A549 (cell line): Measurements from ENCODE around the gene MRPL16. TPM values are rescaled to one million over a fixed set of nuclear protein-coding genes. Genes with fewer than 3 reads are reported as not detected.

Experiments
- ATAC-seq, 2 experiments: fragments of 200-7000 bp in 1 of 2; fragments of >200 bp in 1 of 2; cut with Nextera tagmentation in 1 of 2; cut with Tn5 transposase in 1 of 2; 3 replicates each; pipeline versions ENCODE4 v1.8.0 to v1.9.1; 2018 to 2020; ENCODE audit warnings: mild to moderate bottlenecking in 1 of 2, moderate library complexity in 1 of 2
- CTCF ChIA-PET: fragments of 300-600 bp; sonication (Branson Sonifier 250); formaldehyde crosslinking; extraction: SDS; loops from one replicate; lab custom pipeline; 2021; ENCODE audit warnings: antibody characterized with exemption, inconsistent platforms; lab: Yijun Ruan, JAX
- POLR2A ChIA-PET: fragments of 350-600 bp; formaldehyde crosslinking; extraction: SDS; loops from one replicate; lab custom pipeline; 2021; ENCODE audit warnings: antibody characterized with exemption, inconsistent platforms; lab: Yijun Ruan, JAX
- DNase-seq, 2 experiments: peaks; one replicate each; pipeline versions ENCODE4 v3.0.0 to v3.0.0-alpha.2; 2011 to 2016; ENCODE audit warnings: low read depth in 1 of 2, low spot score in 1 of 2
- FAIRE-seq: peaks from 2 replicates; lab custom pipeline; 2011; peaks lifted over from hg19 to GRCh38; lab: Jason Lieb, UNC
- H3K27ac ChIP-seq, 2 experiments: fragments of >200 bp; sonication (Bioruptor Twin); formaldehyde crosslinking; 3 replicates each; pipeline ENCODE4 v1.5.1; 2016 to 2017
- H3K4me1 ChIP-seq: fragments of >200 bp; sonication (Bioruptor Twin); formaldehyde crosslinking; 3 replicates; pipeline ENCODE4 v1.6.1; 2016
- H3K4me2 ChIP-seq: fragments of >200 bp; sonication (Bioruptor Twin); formaldehyde crosslinking; 3 replicates; pipeline ENCODE4 v1.6.1; 2016
- H3K4me3 ChIP-seq: fragments of >200 bp; sonication (Bioruptor Twin); formaldehyde crosslinking; 3 replicates; pipeline ENCODE4 v1.5.1; 2016
- H3K9me3 ChIP-seq: fragments of >200 bp; sonication (Bioruptor Twin); formaldehyde crosslinking; 3 replicates; pipeline ENCODE4 v1.6.1; 2016
- BCL3 ChIP-seq: fragments of >200 bp; sonication (Bioruptor Twin); formaldehyde crosslinking; IDR thresholded peaks from 3 replicates; pipeline ENCODE4 v1.6.1; 2016
- BHLHE40 ChIP-seq: IDR thresholded peaks from 2 replicates; pipeline ENCODE4 v1.6.1; 2012; ENCODE audit warnings: low read depth, low read length, inconsistent platforms
- CEBPB ChIP-seq, 2 experiments: fragments of >200 bp in 1 of 2; sonication (Bioruptor Twin) in 1 of 2; formaldehyde crosslinking in 1 of 2; IDR thresholded peaks; 2 replicates each; pipeline ENCODE4 v1.6.1; 2012 to 2016
- CTCF ChIP-seq: fragments of >200 bp; sonication (Bioruptor Twin); formaldehyde crosslinking; IDR thresholded peaks from 3 replicates; pipeline ENCODE4 v1.5.1; 2016
- E2F6 ChIP-seq: IDR thresholded peaks from 2 replicates; pipeline ENCODE4 v1.6.1; 2012; ENCODE audit warnings: low read depth, borderline replicate concordance
- ELK1 ChIP-seq: fragments of 150-350 bp; IDR thresholded peaks from 2 replicates; pipeline ENCODE4 v1.6.1; 2014; ENCODE audit warnings: low read depth, mild to moderate bottlenecking, low read length
- HOXB13 ChIP-seq: fragments of 250-450 bp; sonication (Bioruptor Pico); IDR thresholded peaks from 2 replicates; pipeline ENCODE4 v1.5.0; 2020; ENCODE audit warnings: low read depth, mild to moderate bottlenecking, moderate library complexity
- MAX ChIP-seq: IDR thresholded peaks from 2 replicates; pipeline ENCODE4 v1.6.1; 2012
- NR3C1 ChIP-seq: fragments of >200 bp; sonication (Bioruptor Twin); formaldehyde crosslinking; IDR thresholded peaks from 3 replicates; pipeline ENCODE4 v1.6.1; 2017
- PBX3 ChIP-seq: IDR thresholded peaks from 2 replicates; pipeline ENCODE4 v1.6.1; 2012
- RAD21 ChIP-seq, 2 experiments: fragments of >200 bp in 1 of 2; sonication (Bioruptor Twin) in 1 of 2; formaldehyde crosslinking in 1 of 2; IDR thresholded peaks in 1 of 2; conservative IDR thresholded peaks in 1 of 2; 2 replicates in 1 of 2; 3 replicates in 1 of 2; pipeline ENCODE4 v1.6.1; 2012 to 2018; ENCODE audit warnings: inconsistent platforms in 1 of 2
- SMC3 ChIP-seq: fragments of >200 bp; sonication (Bioruptor Twin); formaldehyde crosslinking; IDR thresholded peaks from 3 replicates; pipeline ENCODE4 v1.6.1; 2018; ENCODE audit warnings: inconsistent platforms
- SREBF2 ChIP-seq: fragments of 450-650 bp; IDR thresholded peaks from 2 replicates; pipeline ENCODE4 v1.6.1; 2014; ENCODE audit warnings: mild to moderate bottlenecking, moderate library complexity
- USF2 ChIP-seq: fragments of 450-650 bp; IDR thresholded peaks from 2 replicates; pipeline ENCODE4 v1.6.1; 2014; ENCODE audit warnings: antibody characterized with exemption
- ZC3H11A ChIP-seq: fragments of 450-650 bp; IDR thresholded peaks from 2 replicates; pipeline ENCODE4 v1.6.1; 2014; ENCODE audit warnings: antibody characterized with exemption, mild to moderate bottlenecking
- ZSCAN20 ChIP-seq: fragments of 250-450 bp; sonication (Bioruptor Pico); IDR thresholded peaks from 2 replicates; pipeline ENCODE4 v1.8.0; 2022; ENCODE audit warnings: mild to moderate bottlenecking, moderate library complexity
- WGBS: methylation state at CpG from one replicate; pipeline ENCODE4 v1.1.6; 2017; ENCODE audit errors: missing lambda C conversion rate; 5-methylcytosine and 5-hydroxymethylcytosine counted together
- polyA plus RNA-seq, 4 experiments: library from polyadenylated mRNA; depleted of rRNA in 3 of 4; stranded (reverse); fragments of >200 nt; fragmentation: RNase III in 1 of 4; extraction: RNeasy Plus Mini Kit Qiagen cat#74134 plus additional on column Dnase treatment in 1 of 4; gene quantifications; 2 replicates in 3 of 4; 3 replicates in 1 of 4; pipeline ENCODE4 v1.2.3, GENCODE V29; 2011 to 2017

The MRPL16 gene
- polyA plus RNA-seq, 2 of the 4 experiments (the other 2 are of a cell fraction) = 57.3 to 77.7 TPM

GRCh38 chr11:59802639-59803176 lies 7.9 kb downstream of the MRPL16 start:
- peak; percentile 73 to 82; a peak in 5 of 6 replicates for ATAC-seq
- POLR2A ChIA-PET = no interaction called here
- no peak overlapping the region for H3K4me3 ChIP-seq

GRCh38 chr11:59801981-59802638 lies 8.5 kb downstream of the MRPL16 start:
- no peak for FAIRE-seq
- Histone ChIP-seq H3K27ac (no peak overlapping the region), H3K4me3 (no peak overlapping the region), H3K4me2 (no peak overlapping the region), H3K4me1 (peaks cover 17% of the 10 kb centered on the region; the same call in 2 of the 3 replicates), H3K9me3 (no peaks in the 10 kb centered on the region)
- DNase-seq = peak in 1 of 2 experiments; percentile 12
- 64% methylated on average over 5 of the region's 5 CpGs for WGBS
- POLR2A ChIA-PET = interaction anchor here (1.4 kb wide), 2 partner anchors 16 to 133 kb away, joined by 3 to 7 read pairs; partner anchors contain the start of gene PATL1
- peak; percentile 65 to 75; a peak in 5 of 6 replicates for ATAC-seq
- no peak for TF ChIP-seq MAX
- TF ChIP-seq NR3C1 = no peak
- no peak for TF ChIP-seq ZC3H11A
- no peak for TF ChIP-seq ELK1
- TF ChIP-seq HOXB13 = no peak
- no peak for TF ChIP-seq BHLHE40
- no peak for TF ChIP-seq PBX3
- CTCF ChIA-PET = interaction anchor here (0.6 to 16.3 kb wide), 24 partner anchors 8 to 631 kb away, joined by 3 to 261 read pairs (median 4); partner anchors contain the start of genes DTX4, MRPL16 and STX3

More at GRCh38 chr11:59802639-59803176, 7.9 kb downstream of the MRPL16 start:
- FAIRE-seq = no peak
- Histone ChIP-seq H3K9me3 (no peaks in the 10 kb centered on the region), H3K4me1 (peaks cover 17% of the 10 kb centered on the region; the same call in 2 of the 3 replicates), H3K27ac (no peak overlapping the region), H3K4me2 (no peak overlapping the region)
- CTCF ChIA-PET = interaction anchor here (1.0 to 16.3 kb wide), 15 partner anchors 11 to 631 kb away, joined by 3 to 261 read pairs (median 6); partner anchors contain the start of genes DTX4 and STX3
- peak in 1 of 2 experiments; percentile 58 for DNase-seq
- TF ChIP-seq ZSCAN20 (CRISPR knock-in tag) (no peak), SMC3 (peak; percentile 89), CEBPB (IDR thresholded peaks at IDR 0.05) (peak; percentile 85 to 89), USF2 (no peak), CTCF (peak; percentile 92), BCL3 (no peak), MAX (peak; percentile 85), E2F6 (peak; percentile 73; the same call in 1 of the 2 replicates), SREBF2 (no peak), RAD21 (conservative IDR thresholded peaks at IDR 0.05 in 1 of 2, IDR thresholded peaks at IDR 0.05 in 1 of 2) (peak; percentile 91 to 94)
- 46% methylated on average over 4 of the region's 4 CpGs for WGBS
